NCI-H526 treated with DMSO at 0.1 percent for 48 hours (cell line): ENCODE measurements around the gene BTG1.

Experiments
- DNase-seq: peaks from one replicate; lab custom pipeline; 2025; lab: John Stamatoyannopoulos, UW

BTG1 gene, protein sequence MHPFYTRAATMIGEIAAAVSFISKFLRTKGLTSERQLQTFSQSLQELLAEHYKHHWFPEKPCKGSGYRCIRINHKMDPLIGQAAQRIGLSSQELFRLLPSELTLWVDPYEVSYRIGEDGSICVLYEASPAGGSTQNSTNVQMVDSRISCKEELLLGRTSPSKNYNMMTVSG

DNA sequence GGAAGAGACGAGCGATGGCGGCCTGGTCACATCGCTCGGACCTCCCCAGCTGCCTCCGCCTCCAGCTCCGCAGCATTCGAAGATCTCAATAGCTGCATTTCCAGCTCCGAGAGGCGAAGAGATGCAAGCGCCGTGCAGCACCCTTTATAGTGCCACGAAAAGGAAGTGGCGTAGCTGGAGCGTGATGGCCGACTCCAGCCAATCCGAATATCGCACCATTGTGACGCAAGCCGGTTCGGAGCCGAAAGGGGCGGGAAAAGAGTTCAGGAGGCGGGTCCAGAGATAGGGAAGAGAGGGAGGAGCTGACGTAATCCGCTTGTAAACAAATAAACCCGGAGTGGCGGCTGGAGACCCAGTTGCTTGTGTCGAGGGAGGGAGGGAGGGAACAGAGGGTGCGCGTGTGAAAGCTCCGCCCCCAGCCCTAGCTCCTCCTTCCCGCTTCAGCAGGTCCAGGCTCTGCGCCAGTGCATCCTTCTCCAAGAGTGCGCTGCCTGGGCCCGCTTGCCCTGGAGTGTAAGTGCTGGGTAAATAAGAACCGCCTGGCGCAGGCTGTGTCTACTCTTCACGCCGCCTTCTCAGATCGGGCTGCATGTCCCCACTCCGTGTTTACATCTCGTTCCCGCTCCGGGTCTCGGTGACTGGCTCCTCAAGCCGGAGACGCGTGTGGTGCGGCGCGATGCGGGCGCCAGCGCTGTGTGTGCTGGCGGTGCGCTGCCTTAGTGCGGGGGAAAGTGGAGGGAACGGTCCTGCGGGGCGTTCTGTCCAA, at the start of gene BTG1:
BTG1 (minus strand) TSS at position 116 of the 766 bp plus-strand sequence. CDS start 311 bp downstream, outside the sequence.
- peak; percentile 99 for DNase-seq

DNA sequence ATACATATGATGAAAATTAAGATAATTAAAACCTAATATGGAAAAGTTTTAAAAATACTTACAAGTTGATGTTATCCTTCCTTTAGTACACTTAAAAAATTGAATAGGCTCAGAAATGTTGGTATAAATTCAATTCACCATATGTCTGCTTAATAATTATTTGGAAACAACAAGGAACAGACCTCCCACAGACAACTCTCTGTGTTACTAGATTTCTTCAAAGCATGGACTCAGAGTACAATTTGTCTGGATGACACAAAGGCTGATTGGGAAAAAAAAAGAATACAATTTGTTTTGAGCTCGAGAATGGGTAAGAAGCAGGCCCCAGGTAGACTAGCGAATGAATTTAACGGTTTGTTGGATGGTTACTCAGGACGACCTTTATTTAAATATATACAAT, 48.9 kb upstream of the BTG1 start:
- DNase-seq: no peak

DNA sequence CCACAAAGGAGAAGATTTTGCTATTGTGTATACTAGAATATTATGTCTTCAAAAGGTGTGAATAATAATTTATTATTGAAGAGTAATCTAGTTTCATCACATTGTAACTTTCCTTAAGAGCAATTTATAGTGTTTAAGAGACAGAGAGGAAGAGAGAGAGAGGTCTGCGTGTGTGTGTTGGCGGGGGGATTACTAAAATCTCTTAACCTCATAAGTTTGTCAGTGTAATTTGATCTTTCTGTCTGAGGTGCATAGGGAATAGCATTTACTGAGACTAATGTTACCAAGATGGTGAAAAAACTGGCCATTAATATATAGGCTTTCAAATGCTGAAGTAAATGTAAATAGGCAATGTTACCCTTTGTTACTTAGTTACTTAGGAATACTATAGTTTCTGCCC, 48.2 kb upstream of the BTG1 start:
- no peak for DNase-seq

DNA sequence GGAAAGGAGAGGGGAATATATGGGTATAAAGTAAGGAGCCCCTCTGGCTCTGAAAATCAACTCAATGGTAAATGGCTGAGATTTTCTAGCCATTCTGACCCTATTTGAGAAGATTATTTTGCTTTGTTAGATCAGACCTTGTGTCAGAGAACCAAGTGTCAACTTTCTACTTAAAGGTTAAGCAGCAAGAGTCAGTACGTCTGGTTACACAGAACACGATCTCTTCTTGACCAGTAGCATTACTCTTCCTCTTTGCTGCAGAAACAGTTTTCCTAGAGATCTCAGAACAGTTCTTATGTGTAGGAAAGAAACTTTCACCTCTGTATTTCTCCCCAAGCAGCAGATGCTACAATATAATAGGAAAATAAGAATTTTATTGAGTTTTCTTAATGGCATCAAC, 47.4 kb upstream of the BTG1 start:
- DNase-seq: no peak

DNA sequence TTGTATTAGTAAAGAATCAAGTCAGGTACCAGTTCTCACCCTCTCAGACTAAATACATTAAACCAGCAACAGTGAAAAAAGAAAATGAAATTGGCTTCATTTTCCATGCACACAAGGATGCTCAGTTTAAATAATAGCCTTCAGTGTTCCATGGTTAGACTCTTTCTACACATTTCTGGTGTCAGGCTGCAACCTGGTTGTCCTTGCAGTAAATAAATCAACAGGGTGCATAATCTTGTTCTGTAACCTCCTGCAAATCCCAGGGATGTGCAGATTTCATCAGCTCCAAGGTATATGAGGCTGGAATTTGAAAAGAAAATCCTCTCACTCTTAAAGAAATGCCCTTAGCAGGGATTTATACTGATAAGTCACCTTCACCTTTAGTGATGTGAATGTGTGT, 46.7 kb upstream of the BTG1 start:
- no peak for DNase-seq

DNA sequence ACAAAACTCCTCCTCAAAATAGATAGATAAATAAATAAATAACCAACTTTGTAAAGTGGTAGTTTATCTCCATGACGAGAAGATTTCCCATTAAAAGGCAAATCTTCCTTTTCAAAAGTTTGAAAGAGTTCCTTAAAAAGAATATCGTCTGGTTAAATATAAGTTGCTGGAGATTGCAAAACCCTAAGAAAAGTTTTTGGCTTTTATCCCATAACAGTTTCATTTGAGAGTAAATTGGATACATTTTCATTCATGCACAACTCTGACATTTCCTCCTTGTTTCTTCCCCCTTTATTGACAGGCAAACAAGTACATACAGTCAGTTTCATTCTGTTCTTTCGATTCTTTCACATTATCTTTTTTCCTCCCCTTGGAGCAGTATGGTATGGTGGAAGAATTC, 45.4 kb upstream of the BTG1 start:
- no peak for DNase-seq

DNA sequence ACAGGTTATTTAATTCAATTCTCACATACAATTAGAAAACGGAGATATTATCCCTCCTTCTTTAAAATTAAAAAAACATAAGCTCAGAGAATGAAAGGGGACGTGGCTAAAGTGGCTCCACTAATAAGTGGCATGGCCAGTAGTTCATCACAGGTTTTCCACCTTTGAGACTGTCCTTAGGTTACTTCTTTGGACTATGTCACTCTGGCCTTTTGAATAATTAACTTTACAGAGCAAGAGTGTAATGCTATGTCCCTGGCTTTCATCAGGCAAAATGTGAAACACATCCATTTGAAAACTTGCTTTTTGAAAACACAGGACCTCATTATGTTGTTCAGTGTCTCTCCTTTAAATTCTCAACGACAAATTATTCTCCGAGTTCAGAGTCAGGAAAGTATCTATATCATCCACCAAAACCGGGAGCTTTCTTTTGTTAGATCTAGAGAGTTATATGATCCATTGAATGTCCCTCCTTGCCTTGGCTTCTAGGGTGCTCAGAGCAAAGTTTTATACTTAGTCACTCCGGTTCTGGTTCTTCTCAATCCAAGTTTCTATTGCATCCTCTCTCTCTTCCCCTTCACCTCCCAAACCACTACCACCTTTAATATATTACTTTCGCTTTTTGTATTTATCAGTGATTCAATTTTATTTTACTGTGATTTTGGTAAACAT, 43.0 kb upstream of the BTG1 start:
- DNase-seq: no peak

DNA sequence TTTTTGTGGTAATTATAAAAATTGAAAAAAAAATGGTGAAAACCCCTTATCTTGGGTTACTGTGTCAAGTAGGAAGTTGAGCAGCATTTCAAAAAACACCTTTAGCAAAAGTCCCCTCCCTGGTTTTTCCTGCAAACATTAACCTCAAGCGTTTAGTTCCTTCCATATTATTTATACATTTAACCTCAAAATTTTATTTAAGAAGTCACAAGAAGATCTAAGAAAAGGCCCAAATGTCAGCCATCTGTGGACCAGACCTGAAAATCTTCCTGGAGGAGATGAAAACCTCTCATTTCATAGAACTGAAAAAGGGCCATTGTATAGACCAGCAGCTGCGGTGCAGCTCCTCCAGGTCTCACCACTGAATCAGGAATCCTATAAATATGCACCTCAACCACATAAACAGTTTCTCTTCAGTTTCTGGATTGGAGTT, 40.4 kb upstream of the BTG1 start:
- DNase-seq: no peak

DNA sequence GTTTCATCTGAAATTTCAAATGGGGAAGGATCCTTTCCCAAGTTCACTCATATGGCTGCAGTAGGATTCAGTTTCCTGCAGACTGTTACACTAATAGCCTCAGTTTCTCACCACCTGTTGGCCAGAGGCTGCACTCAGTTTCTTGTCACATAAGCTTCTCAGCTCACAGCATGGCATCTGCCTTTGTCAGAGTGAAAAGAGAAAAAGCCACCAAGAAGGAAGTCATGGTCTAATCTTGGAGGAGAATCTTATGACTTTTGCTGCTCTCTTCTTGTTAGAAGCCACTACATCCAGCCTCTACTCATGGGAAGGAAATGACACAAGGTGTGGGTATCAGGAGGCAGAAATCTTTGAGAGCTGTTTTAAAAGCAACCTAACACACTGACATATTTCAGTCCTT, 39.4 kb upstream of the BTG1 start:
- no peak for DNase-seq

DNA sequence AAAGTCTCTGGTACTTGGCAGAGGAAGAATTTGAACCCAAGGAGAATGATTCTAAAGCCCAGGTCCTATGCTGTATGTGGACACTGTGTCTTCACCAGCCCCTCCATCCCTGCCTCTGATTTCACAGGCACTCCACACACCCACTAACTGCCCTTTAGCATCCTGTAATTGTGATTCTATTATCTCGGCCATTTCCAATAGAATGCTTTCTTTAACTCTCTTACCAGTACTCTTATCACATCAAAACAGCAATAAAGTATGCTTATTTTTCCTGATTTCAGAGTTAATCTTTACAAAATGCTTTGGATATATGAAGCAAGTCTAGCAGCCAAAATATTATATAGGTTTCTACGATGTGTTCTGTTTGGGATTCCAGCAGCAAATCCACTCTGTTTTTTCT, 37.9 kb upstream of the BTG1 start:
- no peak for DNase-seq

DNA sequence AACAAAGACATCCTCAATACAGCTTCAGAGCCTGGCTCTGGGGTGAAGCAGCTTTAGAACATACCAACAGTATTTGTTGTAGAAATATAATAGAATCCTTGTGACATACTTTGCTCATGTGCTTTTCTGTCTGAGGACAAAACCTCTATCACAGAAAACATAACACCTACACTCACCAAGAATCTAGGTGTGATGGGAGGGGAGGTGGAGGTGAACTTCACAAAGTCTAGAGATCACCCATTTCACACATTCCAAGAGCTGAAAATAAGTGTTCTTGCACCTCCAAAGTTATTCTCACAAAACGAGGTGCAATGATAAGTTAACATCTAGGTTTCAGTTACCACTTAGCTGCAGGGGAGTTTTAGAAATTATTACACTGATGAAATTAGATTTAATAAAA, 32.7 kb upstream of the BTG1 start:
- DNase-seq: no peak

DNA sequence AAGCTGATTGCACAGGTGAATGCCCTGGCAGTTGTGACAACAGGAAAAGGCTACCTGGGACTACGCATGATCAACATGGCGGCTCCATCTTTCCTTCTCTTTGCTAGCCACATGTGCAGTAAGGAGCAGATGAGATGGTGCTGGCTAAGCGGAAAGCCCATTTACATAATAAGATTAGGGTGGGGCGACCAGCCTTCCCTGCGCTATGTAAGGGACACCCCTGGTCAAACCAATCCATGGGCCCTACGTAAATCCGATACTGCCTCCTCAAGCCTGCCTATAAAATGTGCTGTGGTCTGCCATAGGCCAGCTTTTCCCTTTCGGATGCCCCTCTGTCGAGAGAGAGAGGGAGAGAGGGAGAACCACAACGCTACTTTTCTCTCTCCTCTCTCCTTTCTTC, 31.0 kb upstream of the BTG1 start:
- DNase-seq: no peak

DNA sequence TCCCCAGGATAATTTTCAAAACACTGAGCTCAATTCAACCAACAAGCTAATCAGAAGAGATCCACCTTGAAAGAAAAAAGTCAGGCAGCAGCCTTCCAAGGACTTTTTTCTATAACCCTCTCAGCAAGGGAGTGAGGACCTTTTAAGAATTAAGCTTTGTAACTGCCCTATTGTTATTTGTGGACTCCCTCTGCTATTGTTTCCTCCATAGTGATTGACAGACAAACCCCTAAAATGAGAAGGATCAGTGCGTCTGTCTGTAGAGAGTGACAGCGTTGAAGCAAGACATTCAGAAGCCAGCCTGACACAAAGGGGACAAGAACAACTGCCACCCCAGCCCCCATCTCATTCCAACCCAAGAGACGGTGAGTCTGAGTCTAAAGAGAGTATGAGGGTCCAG, 30.3 kb upstream of the BTG1 start:
- DNase-seq: no peak

DNA sequence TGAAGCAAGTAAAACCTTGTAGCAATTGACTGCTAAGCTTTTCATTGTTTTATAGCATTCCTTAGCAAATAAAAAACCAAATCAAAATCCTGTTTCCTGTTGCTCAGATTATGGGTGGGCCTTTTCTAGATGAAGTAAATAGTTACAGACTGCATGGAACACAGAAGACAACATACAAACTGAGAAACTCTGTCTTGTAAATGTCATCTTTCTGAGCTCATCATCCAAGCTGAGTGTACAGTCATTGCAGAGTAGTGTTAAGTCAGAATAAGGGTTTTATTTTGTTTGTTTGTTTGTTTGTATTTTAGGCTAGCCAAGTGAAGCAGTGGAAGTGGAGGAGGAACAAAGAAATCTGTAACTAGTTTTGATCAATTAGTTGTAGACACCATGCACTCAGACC, 24.4 kb upstream of the BTG1 start:
- no peak for DNase-seq

DNA sequence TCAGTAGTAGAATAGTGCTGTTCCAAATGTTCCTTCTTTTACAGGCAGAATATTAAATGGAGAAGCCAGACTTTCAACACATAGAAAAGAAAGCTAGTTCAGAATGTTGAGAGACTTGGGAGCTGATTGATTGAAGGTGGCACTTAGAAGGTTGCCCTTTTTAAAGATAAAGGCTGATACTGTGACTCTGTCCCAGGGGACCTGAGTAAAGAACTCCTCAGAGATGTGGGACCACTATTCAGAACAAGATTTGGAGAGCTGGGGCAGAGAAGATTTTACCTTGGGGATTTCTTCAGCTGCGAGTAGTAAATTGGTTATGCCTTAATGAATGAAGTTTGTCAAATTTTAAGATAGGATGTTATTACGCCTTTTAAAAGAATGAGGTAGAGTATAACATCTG, 21.4 kb upstream of the BTG1 start:
- no peak for DNase-seq

DNA sequence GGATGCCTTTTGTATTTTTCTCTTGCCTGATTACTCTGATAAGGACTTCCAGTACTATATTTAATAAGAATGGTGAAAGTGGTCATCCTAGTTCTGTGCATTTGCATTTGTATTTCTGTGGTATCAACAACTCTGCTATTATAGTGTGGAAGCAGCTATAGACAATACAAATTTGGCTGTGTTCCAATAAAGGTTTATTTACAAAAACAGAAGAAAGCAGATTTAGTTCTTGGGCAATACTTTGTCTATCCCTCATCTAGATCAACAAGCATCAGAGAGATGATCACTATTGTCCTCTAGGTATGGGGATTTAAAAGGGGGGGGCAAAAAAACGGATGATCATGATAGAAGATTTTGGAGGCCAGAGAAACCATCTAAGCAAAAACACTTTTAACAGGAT, 19.1 kb upstream of the BTG1 start:
- no peak for DNase-seq

DNA sequence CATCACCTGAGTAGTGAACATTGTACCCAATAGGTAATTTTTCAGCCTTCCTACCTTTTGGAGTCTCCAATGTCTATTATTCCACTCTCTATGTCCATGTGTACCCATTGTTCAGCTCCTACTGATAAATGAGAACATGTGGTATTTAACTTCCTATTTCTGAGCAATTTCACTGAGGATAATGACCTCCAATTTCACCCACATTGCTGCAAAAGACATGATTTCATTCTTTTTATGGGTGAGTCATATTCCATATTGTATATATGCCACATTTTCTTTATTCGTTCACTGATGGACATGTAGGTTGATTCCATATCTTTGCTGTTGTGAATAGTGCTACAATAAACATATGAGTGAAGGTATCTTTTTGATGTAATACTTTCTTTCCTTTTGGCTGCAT, 16.4 kb upstream of the BTG1 start:
- DNase-seq: no peak

DNA sequence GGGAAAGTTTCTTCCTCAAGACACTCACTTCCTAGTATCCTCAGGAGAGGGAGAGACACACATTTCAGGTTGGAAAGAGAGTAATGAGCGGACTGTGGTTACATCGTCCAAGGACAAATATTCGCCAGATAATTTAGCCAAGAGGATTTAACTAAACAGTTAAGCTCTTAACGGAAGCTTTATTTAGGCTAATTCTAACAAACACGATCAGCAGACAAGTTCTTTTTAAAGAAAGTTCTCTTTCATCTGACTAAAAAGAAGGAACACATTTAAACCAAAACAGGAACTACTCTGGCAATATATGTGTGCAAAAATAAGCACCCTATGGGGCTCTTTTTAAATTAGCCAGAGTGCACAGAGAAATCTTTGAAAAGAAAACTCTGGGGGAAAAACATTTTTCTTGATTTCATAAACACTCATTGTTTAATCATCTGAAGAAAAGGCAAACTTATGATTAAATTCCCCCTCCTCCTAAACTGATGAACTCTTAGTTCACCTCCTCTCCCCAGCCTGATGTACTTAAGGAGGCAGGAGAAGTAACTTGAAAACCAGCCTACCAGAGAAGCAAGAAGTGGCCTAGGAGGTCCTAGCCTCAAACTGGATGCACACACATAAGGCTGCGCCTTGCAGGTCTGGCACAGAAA, 13.3 kb upstream of the BTG1 start:
- no peak for DNase-seq

DNA sequence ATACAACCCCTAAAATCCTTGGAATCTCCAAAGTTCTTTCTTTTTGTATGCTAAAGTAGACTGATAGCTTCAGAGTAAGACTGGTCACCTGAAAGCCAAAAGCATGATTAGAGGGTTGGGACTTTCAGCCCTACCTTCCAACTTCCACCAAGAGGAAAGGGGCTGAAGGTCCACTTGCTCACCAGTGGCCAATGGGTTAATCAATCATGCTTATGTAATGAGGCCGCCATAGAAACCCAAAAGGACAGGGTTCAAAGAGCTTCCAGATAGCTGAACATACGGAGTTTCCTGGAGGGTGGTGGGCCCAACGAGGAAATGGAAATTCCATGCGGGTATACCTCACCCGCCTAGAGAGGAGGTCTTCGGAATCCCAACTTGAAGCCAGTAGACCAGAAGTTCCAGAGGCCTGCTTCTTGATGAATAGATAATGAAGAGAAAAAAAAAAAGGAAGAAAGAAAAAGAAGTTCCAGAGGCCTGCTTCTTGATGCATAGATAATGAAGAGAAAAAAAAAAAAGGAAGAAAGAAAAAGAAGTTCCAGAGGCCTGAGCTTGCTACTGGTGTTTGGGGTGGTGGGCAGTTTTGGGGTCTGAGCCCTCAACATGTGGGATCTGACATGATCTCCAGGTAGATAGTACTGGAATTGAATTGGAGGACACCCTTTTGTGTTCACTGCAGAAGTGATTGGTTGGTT, 11.2 kb upstream of the BTG1 start:
- no peak for DNase-seq

DNA sequence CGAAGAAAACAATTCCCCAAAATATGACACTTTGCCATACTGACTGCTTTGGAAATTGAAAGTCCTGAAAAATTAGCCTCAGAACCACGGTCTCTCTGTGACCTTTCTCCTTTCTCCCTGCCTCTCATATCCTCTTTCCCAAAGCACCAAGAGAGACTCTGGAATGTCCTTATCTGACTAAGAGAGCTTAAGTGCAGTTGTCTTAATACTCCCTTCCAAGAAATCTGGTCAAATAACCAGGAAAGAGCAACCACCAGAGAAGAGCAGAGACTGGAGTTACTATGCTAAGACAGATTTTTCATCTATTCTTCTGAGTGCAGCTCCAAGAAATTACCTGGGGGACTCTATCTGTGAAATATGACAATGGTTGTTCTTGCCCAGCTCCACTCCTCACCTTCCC, 10.5 kb upstream of the BTG1 start:
- no peak for DNase-seq

DNA sequence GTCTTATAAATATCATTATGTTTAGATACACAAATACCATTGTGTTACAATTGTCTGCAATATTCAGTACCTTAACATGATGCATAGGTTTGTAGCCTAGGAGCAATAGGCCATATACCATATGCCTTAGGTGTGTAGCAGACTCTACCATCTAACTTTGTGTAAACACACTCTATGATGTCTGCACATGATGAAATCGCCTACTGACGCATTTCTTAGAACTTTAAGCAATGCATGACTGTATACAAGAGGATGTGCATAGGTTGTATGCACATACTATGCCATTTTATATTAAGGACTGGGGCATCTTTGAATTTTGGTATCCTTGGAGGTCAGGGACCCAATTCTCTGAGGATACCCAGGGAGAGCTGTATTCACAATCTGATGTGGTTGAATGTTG, 10.1 kb upstream of the BTG1 start:
- DNase-seq: no peak

DNA sequence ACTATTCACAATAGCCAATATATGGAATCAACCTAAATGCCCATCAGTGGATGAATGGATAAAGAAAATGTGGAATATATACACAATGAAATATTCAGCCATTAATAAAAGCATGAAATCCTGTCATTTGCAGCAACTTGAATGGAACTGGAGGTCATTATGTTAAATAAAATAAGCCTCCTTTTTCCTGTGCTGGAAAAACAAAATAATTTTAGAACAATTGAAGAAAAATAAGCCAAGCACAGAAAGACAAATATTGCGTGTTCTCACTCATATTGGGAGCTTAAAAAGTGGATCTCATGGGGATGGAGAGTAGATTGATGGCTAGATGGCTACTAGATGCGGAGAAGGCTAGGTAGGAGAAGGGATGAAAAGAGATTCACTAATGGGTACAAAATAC, 6.3 kb upstream of the BTG1 start:
- DNase-seq: no peak
